HCT116 (cell line): Measurements from ENCODE around the gene METTL25B. TPM values are rescaled to one million over a fixed set of nuclear protein-coding genes. Genes with fewer than 3 reads are reported as not detected.

ENCODE experiments used
- ATAC-seq: fragments of 200-7000 bp; cut with Tn5 transposase; 2 replicates; pipeline ENCODE4 v1.9.1; 2020; ENCODE audit warnings: mild to moderate bottlenecking, moderate library complexity
- BruUV-seq: library from RNA; stranded (reverse); fragments of 400-500 nt; replicated peaks from 2 replicates; lab custom pipeline; 2021; lab: Mats Ljungman, UMichigan
- CTCF ChIA-PET: fragments of 300-600 bp; sonication (Branson Sonifier 250); formaldehyde crosslinking; loops from one replicate; lab custom pipeline; 2021; ENCODE audit warnings: antibody characterized with exemption; lab: Charles Lee
- POLR2A ChIA-PET: fragments of 300-600, 350-600 bp; sonication (Branson Sonifier 250); formaldehyde crosslinking; loops from one replicate; lab custom pipeline; 2021; ENCODE audit warnings: antibody characterized with exemption; lab: Charles Lee
- RAD21 ChIA-PET, 2 experiments: fragments of 300-600 bp; sonication (Branson Sonifier 250); formaldehyde crosslinking; loops; one replicate each; lab custom pipeline; 2023; ENCODE audit warnings: low total read pairs in 2 of 2; ENCODE audit not compliant: uncharacterized antibody in 2 of 2, unreplicated experiment in 2 of 2, low non-redundant PET in 1 of 2; lab: Charles Lee
- DNase-seq: peaks from one replicate; pipeline ENCODE4 v3.0.0-alpha.2; 2010; ENCODE audit warnings: low read depth, low spot score
- H2AFZ ChIP-seq: fragments of 200-600 bp; shearing (Covaris generic), sonication (generic); 2 replicates; pipeline ENCODE4 v1.6.1; 2017; ENCODE audit warnings: low read depth, mixed run types, mixed read lengths, antibody characterized with exemption, low read length; ENCODE audit not compliant: poor library complexity, severe bottlenecking
- H3K27ac ChIP-seq: 2 replicates; pipeline ENCODE4 v1.5.1; 2012; ENCODE audit warnings: low read depth, low read length
- H3K27me3 ChIP-seq: fragments of 200-600 bp; sonication (generic); 2 replicates; pipeline ENCODE4 v1.6.1; 2016; ENCODE audit warnings: mixed run types, low read length, mixed read lengths; ENCODE audit not compliant: insufficient read depth
- H3K36me3 ChIP-seq, 2 experiments: fragments of 200-500 bp in 1 of 2; fragments of 200-600 bp in 1 of 2; sonication (Bioruptor generic) in 1 of 2; sonication (generic) in 1 of 2; 2 replicates each; pipeline versions ENCODE4 v1.5.1 to v1.6.1; 2014 to 2016; ENCODE audit warnings: low read length in 2 of 2, inconsistent platforms in 1 of 2, mixed read lengths in 1 of 2, mixed run types in 1 of 2; ENCODE audit not compliant: insufficient read depth in 2 of 2, control insufficient read depth in 1 of 2
- H3K4me1 ChIP-seq, 2 experiments: fragments of 200-600 bp in 1 of 2; sonication (generic) in 1 of 2; 2 replicates each; pipeline versions ENCODE4 v1.5.1 to v1.6.1; 2012 to 2017; ENCODE audit warnings: low read length in 2 of 2, inconsistent platforms in 1 of 2, mild to moderate bottlenecking in 1 of 2, mixed read lengths in 1 of 2, mixed run types in 1 of 2, moderate library complexity in 1 of 2; ENCODE audit not compliant: insufficient read depth in 2 of 2, control insufficient read depth in 1 of 2
- H3K4me2 ChIP-seq: fragments of 200-600 bp; sonication (generic); 2 replicates; pipeline ENCODE4 v1.6.1; 2017; ENCODE audit warnings: mixed run types, low read length, mixed read lengths
- H3K4me3 ChIP-seq, 2 experiments: fragments of 200-600 bp in 1 of 2; sonication (generic) in 1 of 2; replicated peaks in 1 of 2; 2 replicates each; pipeline ENCODE4 v1.5.1; 2011 to 2016; ENCODE audit warnings: low read length in 2 of 2, control low read depth in 1 of 2, low read depth in 1 of 2, mild to moderate bottlenecking in 1 of 2, mixed read lengths in 1 of 2, mixed run types in 1 of 2
- H3K79me2 ChIP-seq: fragments of 200-600 bp; sonication (generic); 2 replicates; pipeline ENCODE4 v1.6.1; 2017; ENCODE audit warnings: mild to moderate bottlenecking, mixed run types, low read length, moderate library complexity, mixed read lengths; ENCODE audit not compliant: insufficient read depth
- H3K9ac ChIP-seq: fragments of 200-600 bp; sonication (generic); 2 replicates; pipeline ENCODE4 v1.6.1; 2016; ENCODE audit warnings: low read length, mixed read lengths
- H3K9me2 ChIP-seq: fragments of 200-600 bp; sonication (generic), shearing (Covaris generic); 2 replicates; pipeline ENCODE4 v1.6.1; 2017; ENCODE audit warnings: mixed run types, mild to moderate bottlenecking, moderate library complexity; ENCODE audit not compliant: insufficient read depth
- H3K9me3 ChIP-seq, 2 experiments: fragments of 200-500 bp in 1 of 2; fragments of 200-600 bp in 1 of 2; sonication (Bioruptor generic) in 1 of 2; sonication (generic) in 1 of 2; 2 replicates each; pipeline ENCODE4 v1.6.1; 2014 to 2017; ENCODE audit warnings: low read length in 2 of 2, mixed read lengths in 2 of 2, inconsistent platforms in 1 of 2, low read depth in 1 of 2, mild to moderate bottlenecking in 1 of 2, mixed run types in 1 of 2, moderate library complexity in 1 of 2; ENCODE audit not compliant: control insufficient read depth in 1 of 2, insufficient read depth in 1 of 2
- H4K20me1 ChIP-seq: fragments of 200-600 bp; sonication (generic), shearing (Covaris generic); 2 replicates; pipeline ENCODE4 v1.6.1; 2017; ENCODE audit warnings: mixed run types, mild to moderate bottlenecking, moderate library complexity; ENCODE audit not compliant: insufficient read depth
- CBX3 ChIP-seq: IDR thresholded peaks from 2 replicates; pipeline ENCODE4 v1.6.1; 2012; ENCODE audit warnings: low read depth
- CEBPB ChIP-seq: IDR thresholded peaks from 2 replicates; pipeline ENCODE4 v1.6.1; 2012; ENCODE audit warnings: low read depth
- EGR1 ChIP-seq: IDR thresholded peaks from 2 replicates; pipeline ENCODE4 v1.6.1; 2012; ENCODE audit warnings: low read depth
- ELF1 ChIP-seq: IDR thresholded peaks from 2 replicates; pipeline ENCODE4 v1.6.1; 2012; ENCODE audit warnings: low read depth, borderline replicate concordance
- EZH2 ChIP-seq: fragments of 200-600 bp; sonication (generic); IDR thresholded peaks from 2 replicates; pipeline ENCODE4 v1.6.1; 2017; ENCODE audit warnings: antibody characterized with exemption, mixed run types
- EZH2phosphoT487 ChIP-seq: fragments of 200-600 bp; IDR thresholded peaks from 2 replicates; pipeline ENCODE4 v1.6.1; 2018; ENCODE audit warnings: antibody characterized with exemption, borderline replicate concordance
- JUND ChIP-seq: IDR thresholded peaks from 2 replicates; pipeline ENCODE4 v1.6.1; 2012
- POLR2A ChIP-seq: IDR thresholded peaks from 2 replicates; pipeline ENCODE4 v1.7.0; 2011; ENCODE audit warnings: borderline replicate concordance; ENCODE audit not compliant: insufficient read depth, insufficient read length; ENCODE audit errors: extremely low read depth
- RAD21 ChIP-seq: IDR thresholded peaks from 2 replicates; pipeline ENCODE4 v1.6.1; 2012; ENCODE audit warnings: low read depth, mild to moderate bottlenecking
- SIN3A ChIP-seq: IDR thresholded peaks from 2 replicates; pipeline ENCODE4 v1.6.1; 2012; ENCODE audit warnings: low read depth
- SP1 ChIP-seq: IDR thresholded peaks from 2 replicates; pipeline ENCODE4 v1.6.1; 2012; ENCODE audit warnings: low read depth
- SRF ChIP-seq: IDR thresholded peaks from 2 replicates; pipeline ENCODE4 v1.6.1; 2012; ENCODE audit warnings: low read depth
- TCF7L2 ChIP-seq: IDR thresholded peaks from 2 replicates; pipeline ENCODE4 v1.7.0; 2011; ENCODE audit warnings: borderline replicate concordance, inconsistent platforms; ENCODE audit not compliant: insufficient read depth, insufficient read length; ENCODE audit errors: extremely low read depth
- YY1 ChIP-seq: IDR thresholded peaks from 2 replicates; pipeline ENCODE4 v1.6.1; 2011; ENCODE audit warnings: low read length, low read depth, moderate library complexity, mild to moderate bottlenecking; ENCODE audit not compliant: insufficient replicate concordance; ENCODE audit errors: extremely low read depth
- ZBTB33 ChIP-seq: IDR thresholded peaks from 2 replicates; pipeline ENCODE4 v1.6.1; 2011; ENCODE audit warnings: mild to moderate bottlenecking, low read length, moderate library complexity; ENCODE audit not compliant: insufficient replicate concordance; ENCODE audit errors: extremely low read depth
- ZNF274 ChIP-seq: fragments of 200-500 bp; sonication (Bioruptor generic); IDR thresholded peaks from 2 replicates; pipeline ENCODE4 v1.6.1; 2014; ENCODE audit warnings: mild to moderate bottlenecking, low read depth, low read length, inconsistent platforms
- intact Hi-C: fragments of 100-400 bp; cut with micrococcal nuclease; formaldehyde crosslinking; loops from 2 replicates; pipeline ENCODE4 v1.10.0; 2022
- total RNA-seq: library from RNA; stranded (reverse); gene quantifications from one replicate; pipeline ENCODE4 v1.2.1, GENCODE V29; 2021; ENCODE audit not compliant: unreplicated experiment
- TF ChIP-seq, protein P1 (sequence below): IDR thresholded peaks from 2 replicates; pipeline ENCODE4 v1.6.1; 2012
- TF ChIP-seq, protein P2 (sequence below): IDR thresholded peaks from 2 replicates; pipeline ENCODE4 v1.6.1; 2012
- TF ChIP-seq, protein P3 (sequence below): IDR thresholded peaks from 2 replicates; pipeline ENCODE4 v1.6.1; 2012; ENCODE audit warnings: low read depth
- TF ChIP-seq, protein P4 (sequence below), 3 experiments: fragments of 200-600 bp in 1 of 3; sonication (generic) in 1 of 3; IDR thresholded peaks in 2 of 3; conservative IDR thresholded peaks in 1 of 3; 2 replicates each; pipeline ENCODE4 v1.5.1; 2012 to 2017; ENCODE audit warnings: low read depth in 2 of 3, low read length in 2 of 3, antibody characterized with exemption in 1 of 3, borderline replicate concordance in 1 of 3, control low read depth in 1 of 3, mild to moderate bottlenecking in 1 of 3, mixed read lengths in 1 of 3, mixed run types in 1 of 3, moderate library complexity in 1 of 3; ENCODE audit not compliant: insufficient read depth in 1 of 3

The METTL25B gene
- total RNA-seq, 1 experiment from 2014 or later = 36.5 TPM

- Histone ChIP-seq H3K4me1 (peaks cover 18 to 39% of the 10 kb centered on the region in 2 experiments), H3K4me3 (peak overlapping the region in 1 of 2 experiments; percentile 80; a peak in 2 of 4 replicates), H3K4me2 (peak overlapping the region; percentile 72), H3K79me2 (peaks cover 64% of the 10 kb centered on the region), H3K9ac (peak overlapping the region; percentile 40; the same call in 1 of the 2 replicates), H3K27me3 (no peaks in the 10 kb centered on the region), H4K20me1 (no peaks in the 10 kb centered on the region), H3K27ac (peak overlapping the region; percentile 69), H3K9me3 (no peaks in the 10 kb centered on the region), H3K36me3 (peaks cover 20 to 38% of the 10 kb centered on the region in 2 experiments; a peak in 2 of 4 replicates), H3K9me2 (no peaks in the 10 kb centered on the region), H2AFZ (no peak overlapping the region)
- ChIA-PET RAD21 (no interaction called here), POLR2A (interaction anchor here (1.4 to 1.6 kb wide), 2 partner anchors 14 to 118 kb away, joined by 5 to 28 read pairs; partner anchors contain the start of genes ISG20L2 and METTL25B), CTCF (interaction anchor here (1.0 to 1.5 kb wide), 2 partner anchors 14 to 16 kb away, joined by 3 to 8 read pairs; partner anchors contain the start of genes ISG20L2 and METTL25B)
- no TSS peak for BruUV-seq
- TF ChIP-seq SP1 (no peak), CEBPB (no peak), JUND (no peak), TCF7L2 (no peak), YY1 (no peak), SIN3A (no peak), EGR1 (no peak), EZH2phosphoT487 (no peak), CBX3 (no peak), RAD21 (no peak), ELF1 (no peak), ZNF274 (no peak), POLR2A (no peak), EZH2 (no peak), SRF (no peak), ZBTB33 (no peak)
- TF ChIP-seq, protein P1, sequence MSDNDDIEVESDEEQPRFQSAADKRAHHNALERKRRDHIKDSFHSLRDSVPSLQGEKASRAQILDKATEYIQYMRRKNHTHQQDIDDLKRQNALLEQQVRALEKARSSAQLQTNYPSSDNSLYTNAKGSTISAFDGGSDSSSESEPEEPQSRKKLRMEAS = no peak
- TF ChIP-seq, protein P2, sequence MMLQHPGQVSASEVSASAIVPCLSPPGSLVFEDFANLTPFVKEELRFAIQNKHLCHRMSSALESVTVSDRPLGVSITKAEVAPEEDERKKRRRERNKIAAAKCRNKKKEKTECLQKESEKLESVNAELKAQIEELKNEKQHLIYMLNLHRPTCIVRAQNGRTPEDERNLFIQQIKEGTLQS = no peak
- TF ChIP-seq, protein P3, sequence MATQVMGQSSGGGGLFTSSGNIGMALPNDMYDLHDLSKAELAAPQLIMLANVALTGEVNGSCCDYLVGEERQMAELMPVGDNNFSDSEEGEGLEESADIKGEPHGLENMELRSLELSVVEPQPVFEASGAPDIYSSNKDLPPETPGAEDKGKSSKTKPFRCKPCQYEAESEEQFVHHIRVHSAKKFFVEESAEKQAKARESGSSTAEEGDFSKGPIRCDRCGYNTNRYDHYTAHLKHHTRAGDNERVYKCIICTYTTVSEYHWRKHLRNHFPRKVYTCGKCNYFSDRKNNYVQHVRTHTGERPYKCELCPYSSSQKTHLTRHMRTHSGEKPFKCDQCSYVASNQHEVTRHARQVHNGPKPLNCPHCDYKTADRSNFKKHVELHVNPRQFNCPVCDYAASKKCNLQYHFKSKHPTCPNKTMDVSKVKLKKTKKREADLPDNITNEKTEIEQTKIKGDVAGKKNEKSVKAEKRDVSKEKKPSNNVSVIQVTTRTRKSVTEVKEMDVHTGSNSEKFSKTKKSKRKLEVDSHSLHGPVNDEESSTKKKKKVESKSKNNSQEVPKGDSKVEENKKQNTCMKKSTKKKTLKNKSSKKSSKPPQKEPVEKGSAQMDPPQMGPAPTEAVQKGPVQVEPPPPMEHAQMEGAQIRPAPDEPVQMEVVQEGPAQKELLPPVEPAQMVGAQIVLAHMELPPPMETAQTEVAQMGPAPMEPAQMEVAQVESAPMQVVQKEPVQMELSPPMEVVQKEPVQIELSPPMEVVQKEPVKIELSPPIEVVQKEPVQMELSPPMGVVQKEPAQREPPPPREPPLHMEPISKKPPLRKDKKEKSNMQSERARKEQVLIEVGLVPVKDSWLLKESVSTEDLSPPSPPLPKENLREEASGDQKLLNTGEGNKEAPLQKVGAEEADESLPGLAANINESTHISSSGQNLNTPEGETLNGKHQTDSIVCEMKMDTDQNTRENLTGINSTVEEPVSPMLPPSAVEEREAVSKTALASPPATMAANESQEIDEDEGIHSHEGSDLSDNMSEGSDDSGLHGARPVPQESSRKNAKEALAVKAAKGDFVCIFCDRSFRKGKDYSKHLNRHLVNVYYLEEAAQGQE = no peak
- TF ChIP-seq, protein P4, sequence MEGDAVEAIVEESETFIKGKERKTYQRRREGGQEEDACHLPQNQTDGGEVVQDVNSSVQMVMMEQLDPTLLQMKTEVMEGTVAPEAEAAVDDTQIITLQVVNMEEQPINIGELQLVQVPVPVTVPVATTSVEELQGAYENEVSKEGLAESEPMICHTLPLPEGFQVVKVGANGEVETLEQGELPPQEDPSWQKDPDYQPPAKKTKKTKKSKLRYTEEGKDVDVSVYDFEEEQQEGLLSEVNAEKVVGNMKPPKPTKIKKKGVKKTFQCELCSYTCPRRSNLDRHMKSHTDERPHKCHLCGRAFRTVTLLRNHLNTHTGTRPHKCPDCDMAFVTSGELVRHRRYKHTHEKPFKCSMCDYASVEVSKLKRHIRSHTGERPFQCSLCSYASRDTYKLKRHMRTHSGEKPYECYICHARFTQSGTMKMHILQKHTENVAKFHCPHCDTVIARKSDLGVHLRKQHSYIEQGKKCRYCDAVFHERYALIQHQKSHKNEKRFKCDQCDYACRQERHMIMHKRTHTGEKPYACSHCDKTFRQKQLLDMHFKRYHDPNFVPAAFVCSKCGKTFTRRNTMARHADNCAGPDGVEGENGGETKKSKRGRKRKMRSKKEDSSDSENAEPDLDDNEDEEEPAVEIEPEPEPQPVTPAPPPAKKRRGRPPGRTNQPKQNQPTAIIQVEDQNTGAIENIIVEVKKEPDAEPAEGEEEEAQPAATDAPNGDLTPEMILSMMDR (IDR thresholded peaks at IDR 0.05 in 2 of 3, conservative IDR thresholded peaks at IDR 0.05 in 1 of 3; ENCODE audit: borderline replicate concordance in 1 of 3, insufficient read depth in 1 of 3, low read depth in 2 of 3, low read length in 2 of 3) = no peak
- ATAC-seq (no peak), DNase-seq (no peak)
- intact Hi-C loops = loop anchor here (10.0 kb wide), 1 partner anchor 237 kb away; the partner anchor contains the start of gene MEF2D
Observed at GRCh38 chr1:156742017-156742416, 13.7 kb downstream of the METTL25B start.
